GM12865 (cell line): Measurements from ENCODE around the gene RNF130.
A peak's percentile ranks its signal among the peaks of the same experiment; 100 is the strongest.
"Not testable (repeated sequence)": the region's sequence is repeated elsewhere in the genome, so short reads cannot be mapped to it uniquely, and the experiment has no call there.

Experiments used
- DNase-seq: peaks from one replicate; pipeline ENCODE4 v3.0.0; 2010; ENCODE audit warnings: low read depth
- H3K4me3 ChIP-seq: 2 replicates; pipeline ENCODE4 v1.5.1; 2011; ENCODE audit warnings: mild to moderate bottlenecking, low read depth, low read length, control low read depth
- TF ChIP-seq, protein P1 (sequence below): IDR thresholded peaks from 2 replicates; pipeline ENCODE4 v1.5.1; 2011; ENCODE audit warnings: low read length, control low read depth, low read depth, inconsistent platforms; ENCODE audit not compliant: insufficient read depth; ENCODE audit errors: missing control alignments

The RNF130 gene

GRCh38 chr5:180093241-180093640, 21.7 kb upstream of the RNF130 start:
- TF ChIP-seq, protein P1, sequence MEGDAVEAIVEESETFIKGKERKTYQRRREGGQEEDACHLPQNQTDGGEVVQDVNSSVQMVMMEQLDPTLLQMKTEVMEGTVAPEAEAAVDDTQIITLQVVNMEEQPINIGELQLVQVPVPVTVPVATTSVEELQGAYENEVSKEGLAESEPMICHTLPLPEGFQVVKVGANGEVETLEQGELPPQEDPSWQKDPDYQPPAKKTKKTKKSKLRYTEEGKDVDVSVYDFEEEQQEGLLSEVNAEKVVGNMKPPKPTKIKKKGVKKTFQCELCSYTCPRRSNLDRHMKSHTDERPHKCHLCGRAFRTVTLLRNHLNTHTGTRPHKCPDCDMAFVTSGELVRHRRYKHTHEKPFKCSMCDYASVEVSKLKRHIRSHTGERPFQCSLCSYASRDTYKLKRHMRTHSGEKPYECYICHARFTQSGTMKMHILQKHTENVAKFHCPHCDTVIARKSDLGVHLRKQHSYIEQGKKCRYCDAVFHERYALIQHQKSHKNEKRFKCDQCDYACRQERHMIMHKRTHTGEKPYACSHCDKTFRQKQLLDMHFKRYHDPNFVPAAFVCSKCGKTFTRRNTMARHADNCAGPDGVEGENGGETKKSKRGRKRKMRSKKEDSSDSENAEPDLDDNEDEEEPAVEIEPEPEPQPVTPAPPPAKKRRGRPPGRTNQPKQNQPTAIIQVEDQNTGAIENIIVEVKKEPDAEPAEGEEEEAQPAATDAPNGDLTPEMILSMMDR: no peak
- DNase-seq: no peak
- no peak overlapping the region for H3K4me3 ChIP-seq

- TF ChIP-seq, protein P1: no peak
- no peak for DNase-seq
- no peak overlapping the region for H3K4me3 ChIP-seq
These were observed 19.4 kb upstream of the RNF130 start for GRCh38 chr5:180090769-180091546.

- TF ChIP-seq, protein P1: peak; percentile 45
- DNase-seq: peak; percentile 35
- no peak overlapping the region for H3K4me3 ChIP-seq
These were observed 18.7 kb upstream of the RNF130 start for GRCh38 chr5:180090098-180090768.

DNA sequence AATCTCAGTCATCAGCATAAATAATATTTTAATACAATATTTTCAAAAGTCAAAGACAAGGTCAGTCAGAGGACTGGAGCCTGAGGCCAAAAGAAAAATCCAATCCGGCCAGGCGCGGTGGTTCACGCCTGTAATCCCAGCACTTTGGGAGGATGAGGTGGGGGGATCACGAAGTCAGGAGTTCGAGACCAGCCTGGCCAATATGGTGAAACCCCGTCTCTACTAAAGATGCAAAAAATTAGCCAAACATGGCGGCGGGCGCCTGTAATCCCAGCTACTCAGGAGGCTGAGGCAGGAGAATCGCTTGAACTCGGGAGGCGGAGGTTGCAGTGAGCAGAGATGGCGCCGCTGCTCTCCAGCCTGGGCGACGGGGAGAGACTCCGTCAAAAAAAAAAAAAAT, 18.1 kb upstream of the RNF130 start:
- DNase-seq, H3K4me3 ChIP-seq: not testable (repeated sequence)

DNA sequence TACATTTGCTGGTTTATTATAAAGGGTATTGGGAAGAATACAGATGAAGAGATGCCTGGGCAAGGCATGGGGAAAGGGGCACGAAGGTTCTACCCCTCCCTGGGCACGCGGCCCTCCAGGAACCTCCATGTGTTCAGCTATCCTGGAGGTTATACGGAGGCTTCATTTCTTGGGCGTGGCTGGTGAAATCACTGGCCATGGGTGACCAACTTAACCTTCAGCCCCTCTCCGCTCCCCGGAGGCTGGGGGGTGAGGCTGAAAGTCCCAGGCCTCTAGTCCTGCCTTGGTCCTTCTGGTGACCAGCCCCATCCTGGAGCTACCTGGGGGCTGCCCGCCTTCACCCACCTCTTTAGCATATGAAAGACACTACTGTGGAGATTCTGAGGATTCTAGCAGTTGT, 17.0 kb upstream of the RNF130 start:
- no peak overlapping the region for H3K4me3 ChIP-seq
- DNase-seq: no peak
- TF ChIP-seq, protein P1: no peak

- H3K4me3 ChIP-seq: no peak overlapping the region
- no peak for DNase-seq
- TF ChIP-seq, protein P1: no peak
These were observed 15.3 kb upstream of the RNF130 start for GRCh38 chr5:180086816-180087399.

DNA sequence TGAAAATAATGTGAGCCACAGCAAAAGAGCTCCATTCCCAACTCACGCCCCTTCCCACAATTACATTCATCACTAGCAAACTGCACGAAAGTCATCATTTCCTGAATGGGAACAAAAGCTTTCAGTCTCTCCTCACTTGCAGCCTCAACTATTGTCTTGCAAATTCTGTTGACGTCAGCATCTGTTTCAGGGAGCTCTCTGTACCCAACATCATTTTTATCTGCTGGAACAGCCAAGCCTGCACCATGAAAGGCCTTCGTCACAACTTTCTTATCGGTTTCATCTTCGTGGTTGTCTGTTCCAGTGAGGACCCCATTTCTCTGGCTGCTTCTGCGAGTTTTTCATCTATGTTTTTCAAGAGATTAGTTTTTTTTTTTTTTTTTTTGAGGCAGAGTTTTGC, 14.3 kb upstream of the RNF130 start:
- TF ChIP-seq, protein P1: no peak
- DNase-seq: no peak

More for the DNA sequence above, 14.3 kb upstream of the RNF130 start:
- no peak overlapping the region for H3K4me3 ChIP-seq
